Stimulated activated CD4-positive, alpha-beta T cell treated with anti-CD3 and anti-CD28 coated beads, Interleukin-12 subunit alpha, Interleukin-12 subunit beta, amount 100 ng/mL, for 24 hours (primary cell): ENCODE data around the gene SLK.

Source experiments
- DNase-seq, 2 experiments: peaks; one replicate each; pipeline ENCODE4 v3.0.0-alpha.2; 2020; ENCODE audit warnings: low read depth in 2 of 2

SLK gene

DNA sequence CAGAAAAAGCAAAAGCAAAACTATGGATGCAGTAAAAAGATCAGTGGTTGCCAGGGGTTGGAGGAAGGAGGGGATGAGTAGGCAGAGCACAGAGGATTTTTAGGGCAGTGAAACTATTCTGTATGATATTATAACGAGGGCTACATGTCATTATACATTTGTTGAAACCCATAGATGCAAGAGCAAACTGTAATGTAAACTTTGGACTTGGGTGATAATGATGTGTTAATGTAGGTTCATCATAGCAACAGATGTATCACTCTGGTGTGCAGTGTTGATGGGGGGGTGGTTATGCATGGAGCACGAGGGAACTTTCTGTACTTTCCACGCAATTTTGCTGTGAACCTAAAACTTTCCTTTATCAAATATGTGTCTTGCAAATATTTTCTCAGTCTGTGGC, 23.2 kb downstream of the SLK start:
- no peak for DNase-seq

DNA sequence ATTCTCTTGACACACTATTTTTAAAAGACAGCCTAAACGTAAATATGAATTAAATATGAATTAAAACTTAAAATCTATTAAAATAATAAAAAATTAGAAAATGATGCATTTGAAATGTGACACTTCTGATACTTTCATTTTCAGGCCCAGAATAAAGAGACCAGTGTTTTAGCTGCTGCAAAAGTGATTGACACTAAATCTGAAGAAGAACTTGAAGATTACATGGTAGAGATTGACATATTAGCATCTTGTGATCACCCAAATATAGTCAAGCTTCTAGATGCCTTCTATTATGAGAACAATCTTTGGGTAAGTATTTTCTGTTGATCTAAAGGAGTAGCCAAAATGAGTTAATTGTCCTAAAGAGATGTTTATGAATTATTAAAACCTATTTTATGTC, 23.6 kb downstream of the SLK start:
- DNase-seq: no peak

DNA sequence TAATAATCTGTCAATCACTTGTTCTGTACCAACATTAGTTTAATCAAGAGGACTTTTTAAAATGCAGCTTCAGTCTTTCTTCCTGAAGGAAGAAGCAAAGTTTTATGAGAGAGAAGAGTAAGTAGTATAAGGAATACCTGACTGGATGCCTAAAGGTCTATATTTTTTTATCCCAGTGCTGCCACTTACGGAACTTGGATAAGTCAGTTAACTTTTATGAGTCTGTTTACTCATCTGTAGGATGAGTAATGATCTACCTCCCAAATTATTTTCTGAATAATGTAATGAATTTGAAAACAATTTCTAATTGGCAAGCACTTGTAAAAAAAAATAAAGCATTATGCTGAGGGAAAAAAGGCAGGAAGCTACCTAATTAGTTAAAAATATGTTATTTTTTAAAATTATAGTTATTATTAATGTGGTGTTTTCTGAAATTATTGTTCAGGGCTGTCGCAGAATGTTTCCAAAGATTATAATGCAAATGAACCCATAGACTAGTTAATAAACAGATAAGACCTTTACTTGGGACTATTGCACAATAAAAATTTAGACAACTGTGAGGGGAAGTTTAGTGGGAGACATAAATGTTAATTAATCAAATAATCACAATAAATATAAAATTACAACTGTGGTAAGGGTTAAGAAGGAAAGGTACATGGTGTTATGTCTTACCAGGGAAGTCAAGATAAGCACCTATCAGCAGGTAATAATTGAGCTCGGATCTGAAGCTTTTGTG, 24.6 kb downstream of the SLK start:
- no peak for DNase-seq

DNA sequence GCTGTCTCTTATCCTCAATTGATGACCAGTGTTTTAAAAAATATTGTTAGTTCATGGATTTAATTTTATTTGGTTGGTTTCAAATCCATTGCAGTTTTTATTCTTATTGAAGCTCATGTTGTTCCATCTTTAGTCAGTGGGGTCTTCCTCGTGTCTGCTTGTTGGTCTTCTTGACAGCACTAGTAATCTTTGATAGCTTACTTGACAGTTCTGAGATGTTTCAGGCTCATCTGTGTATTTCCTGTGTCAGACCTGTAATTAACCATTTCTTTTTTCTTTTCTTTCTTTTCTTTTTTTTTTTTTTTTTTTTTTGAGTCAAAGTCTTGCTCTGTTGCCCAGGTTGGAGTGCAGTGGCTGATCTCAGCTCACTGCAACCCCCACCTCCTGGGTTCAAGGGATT, 28.2 kb downstream of the SLK start:
- no peak for DNase-seq

DNA sequence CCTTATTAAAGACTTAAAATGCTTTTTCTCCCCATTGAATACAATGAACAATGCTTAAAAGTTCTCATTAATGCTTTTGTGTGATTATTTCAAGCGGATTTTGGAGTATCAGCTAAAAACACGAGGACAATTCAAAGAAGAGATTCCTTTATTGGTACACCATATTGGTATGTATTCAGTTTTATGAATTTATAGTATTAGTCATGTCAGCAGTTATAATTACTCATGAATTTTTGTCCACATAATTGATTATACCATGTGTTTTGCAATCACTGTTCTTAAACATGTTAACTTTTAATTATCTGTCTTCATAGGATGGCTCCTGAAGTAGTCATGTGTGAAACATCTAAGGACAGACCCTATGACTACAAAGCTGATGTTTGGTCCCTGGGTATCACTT, 31.9 kb downstream of the SLK start:
- no peak for DNase-seq

DNA sequence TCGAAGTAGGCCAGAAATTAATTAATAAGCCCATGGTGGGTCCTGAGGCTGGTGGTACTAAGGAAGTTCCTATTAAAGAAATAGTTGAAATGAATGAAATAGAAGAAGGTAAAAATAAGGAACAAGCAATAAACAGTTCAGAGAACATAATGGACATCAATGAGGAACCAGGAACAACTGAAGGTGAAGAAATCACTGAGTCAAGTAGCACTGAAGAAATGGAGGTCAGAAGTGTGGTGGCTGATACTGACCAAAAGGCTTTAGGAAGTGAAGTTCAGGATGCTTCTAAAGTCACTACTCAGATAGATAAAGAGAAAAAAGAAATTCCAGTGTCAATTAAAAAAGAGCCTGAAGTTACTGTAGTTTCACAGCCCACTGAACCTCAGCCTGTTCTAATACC, 36.0 kb downstream of the SLK start:
- no peak for DNase-seq

DNA sequence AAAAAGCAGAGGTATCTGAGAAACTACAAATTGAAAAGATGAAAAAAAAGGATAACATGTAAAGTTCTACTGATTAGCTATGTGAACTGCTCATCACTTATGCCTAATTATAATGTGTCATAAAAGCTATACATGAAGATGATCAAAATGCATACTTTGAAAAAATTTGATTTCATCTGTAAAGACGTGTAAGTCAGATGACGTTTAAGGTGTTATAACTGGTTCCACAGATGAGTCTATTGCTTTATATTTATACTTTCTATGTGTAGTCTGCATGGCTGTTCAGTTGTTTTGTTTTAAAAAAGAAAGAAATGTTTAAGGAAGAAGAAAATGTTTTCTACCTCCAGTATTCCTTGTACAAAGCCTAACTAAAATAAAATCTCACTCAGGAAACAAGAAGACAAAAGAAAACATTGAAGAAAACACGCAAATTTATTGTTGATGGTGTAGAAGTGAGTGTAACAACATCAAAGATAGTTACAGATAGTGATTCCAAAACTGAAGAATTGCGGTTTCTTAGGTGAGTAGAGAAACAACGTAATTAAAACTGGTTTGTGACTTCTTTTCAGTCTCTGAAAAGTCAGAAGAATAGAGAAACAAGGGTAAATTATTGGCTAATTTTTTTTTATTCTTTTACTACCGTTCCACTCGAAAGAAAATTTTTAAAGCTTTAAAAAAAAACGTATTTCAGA, 38.4 kb downstream of the SLK start:
- DNase-seq: no peak

DNA sequence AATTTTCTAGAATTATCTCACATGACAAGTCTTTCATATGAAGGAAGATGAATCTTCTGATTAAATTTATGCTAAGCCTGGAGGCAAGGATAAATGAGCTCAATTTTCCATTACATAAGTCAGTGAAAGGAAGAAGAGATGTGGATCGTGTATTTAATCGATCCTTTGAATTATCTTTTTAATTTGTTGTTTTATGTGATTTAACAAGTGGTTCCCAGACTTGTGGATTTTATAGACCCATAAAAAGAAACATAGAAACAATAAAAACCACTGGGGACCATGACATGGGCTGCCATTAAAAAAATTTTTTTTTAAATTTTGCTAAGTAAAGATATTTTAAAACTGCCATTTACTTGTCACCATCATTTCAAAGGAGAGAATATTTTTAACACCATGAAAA, 45.0 kb downstream of the SLK start:
- no peak for DNase-seq

DNA sequence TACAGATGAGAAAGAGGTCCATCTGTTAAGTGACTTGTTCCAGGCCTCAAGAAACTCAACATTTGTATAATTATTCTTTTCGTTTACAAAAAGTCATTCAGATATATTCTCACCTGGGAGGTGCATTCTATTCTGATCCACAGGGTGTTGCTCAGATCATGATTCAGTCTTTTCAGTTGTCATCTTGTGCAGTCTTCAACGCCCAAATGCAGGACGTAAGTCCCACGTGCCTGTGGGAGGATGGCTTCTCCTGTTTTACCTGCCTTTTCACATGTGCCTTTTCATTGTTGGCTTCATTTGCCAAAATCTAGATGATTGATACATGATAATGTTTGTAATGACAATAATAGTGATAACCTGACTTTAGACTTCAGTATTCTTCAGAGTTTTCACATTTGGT, 46.5 kb downstream of the SLK start:
- no peak for DNase-seq

DNA sequence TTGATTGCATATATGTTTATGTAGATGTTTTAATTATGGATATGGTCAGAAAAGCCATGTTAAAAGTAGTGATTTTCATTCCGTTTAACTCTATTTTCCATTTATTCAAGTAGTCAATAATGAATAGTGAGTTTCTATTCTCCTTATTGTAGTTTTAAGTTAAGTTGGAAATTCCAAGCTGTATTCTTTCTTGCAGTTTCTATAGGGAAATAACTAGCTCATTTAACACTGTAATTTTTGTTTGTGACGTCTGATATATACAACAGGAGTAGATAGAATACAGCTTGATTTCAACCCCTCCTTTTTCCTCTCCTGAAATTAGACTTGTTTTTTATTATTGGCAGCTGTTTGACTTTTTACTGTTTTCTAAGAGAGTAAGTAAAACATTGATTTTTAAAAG, 47.2 kb downstream of the SLK start:
- DNase-seq: no peak

DNA sequence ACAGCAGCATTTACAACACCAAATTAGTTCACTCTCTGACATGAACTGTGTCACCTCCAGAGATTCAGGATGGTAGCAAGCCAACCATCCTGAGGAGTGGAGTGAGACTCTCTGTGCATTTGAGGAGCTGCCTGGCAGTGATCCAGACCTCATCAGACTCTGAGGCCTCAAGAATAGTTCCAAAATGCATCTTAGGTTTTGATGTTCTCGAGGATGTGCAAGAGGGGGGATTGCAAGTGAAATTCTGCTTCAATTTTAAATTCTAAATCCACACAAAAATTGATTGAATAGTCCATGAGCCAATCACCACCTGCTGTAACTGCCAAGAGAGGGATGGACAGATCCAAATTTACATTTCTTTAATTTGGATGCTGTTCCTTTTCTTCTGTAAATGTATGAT, 49.7 kb downstream of the SLK start:
- DNase-seq: no peak

DNA sequence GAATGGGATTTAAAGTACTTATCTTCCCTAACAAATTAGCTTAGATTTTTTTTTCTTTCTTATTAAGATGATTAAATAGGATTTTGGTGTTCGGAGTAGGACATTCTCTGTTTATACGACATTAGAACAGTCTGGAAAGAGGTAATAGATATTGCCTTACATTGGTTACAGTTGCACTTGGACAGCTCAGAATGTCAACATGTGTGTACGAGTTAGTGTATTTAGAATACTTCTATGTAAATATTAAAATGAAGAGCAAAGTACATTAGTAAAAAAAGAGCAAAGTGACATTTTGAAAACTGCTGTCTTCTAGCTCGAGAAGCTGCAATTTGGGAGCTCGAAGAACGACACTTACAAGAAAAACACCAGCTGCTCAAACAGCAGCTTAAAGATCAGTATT, 51.5 kb downstream of the SLK start:
- DNase-seq: no peak

DNA sequence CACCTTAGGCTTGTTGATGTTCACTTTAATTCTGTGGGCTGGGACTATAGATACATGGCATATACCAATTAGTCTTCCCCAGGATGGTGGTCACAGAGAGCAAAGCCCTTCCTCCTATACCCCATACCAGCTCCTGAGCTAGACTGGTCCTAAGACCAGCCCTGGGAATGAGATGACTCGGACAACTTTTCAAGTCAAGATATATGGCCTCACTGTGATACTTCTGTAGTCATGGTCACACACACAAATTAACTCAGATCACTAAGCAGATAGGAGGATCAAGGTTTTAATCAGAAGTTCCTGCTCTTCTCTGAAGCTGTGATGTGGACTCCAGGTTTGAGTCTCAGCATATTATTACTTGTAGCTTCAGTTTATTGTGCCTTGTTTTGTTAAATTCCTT, 53.1 kb downstream of the SLK start:
- no peak for DNase-seq

DNA sequence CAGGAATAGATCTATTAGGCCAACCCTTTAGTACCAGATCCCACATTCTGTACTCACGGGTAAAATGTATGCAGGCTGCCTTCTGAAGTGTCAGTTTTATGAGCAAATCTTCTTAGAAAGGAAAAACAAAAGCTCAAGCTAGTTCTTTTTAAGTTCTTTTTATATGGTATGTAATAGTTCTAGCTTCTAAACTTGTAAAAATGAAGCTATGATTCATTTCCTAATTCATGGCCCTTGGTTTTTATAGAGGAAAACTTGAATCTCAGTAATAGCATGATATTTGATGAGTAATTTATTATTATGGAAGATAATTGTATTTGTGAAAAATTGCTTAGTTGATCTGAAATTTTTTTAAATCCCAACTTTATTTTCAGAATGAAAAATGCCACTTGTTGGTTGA, 54.3 kb downstream of the SLK start:
- DNase-seq: no peak

DNA sequence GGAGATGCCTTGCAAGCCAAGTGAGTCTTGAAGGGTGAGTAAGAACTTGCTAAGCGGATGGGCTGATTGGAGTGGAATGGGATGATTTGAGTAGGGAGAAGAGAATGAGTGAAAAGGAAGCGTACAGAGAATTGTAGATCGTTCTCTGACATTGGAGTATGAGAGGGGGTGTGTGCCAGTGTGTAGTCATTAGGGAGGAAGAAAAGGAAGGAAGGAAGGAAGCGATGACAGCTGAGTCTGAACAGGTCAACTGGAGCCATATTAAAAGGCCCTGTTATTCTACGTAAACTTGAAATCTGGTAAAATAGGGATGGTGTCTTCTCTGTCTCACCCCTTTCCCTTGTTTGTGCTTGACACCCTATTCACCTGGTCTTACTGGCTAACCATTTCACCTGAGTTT, 55.1 kb downstream of the SLK start:
- DNase-seq: no peak

DNA sequence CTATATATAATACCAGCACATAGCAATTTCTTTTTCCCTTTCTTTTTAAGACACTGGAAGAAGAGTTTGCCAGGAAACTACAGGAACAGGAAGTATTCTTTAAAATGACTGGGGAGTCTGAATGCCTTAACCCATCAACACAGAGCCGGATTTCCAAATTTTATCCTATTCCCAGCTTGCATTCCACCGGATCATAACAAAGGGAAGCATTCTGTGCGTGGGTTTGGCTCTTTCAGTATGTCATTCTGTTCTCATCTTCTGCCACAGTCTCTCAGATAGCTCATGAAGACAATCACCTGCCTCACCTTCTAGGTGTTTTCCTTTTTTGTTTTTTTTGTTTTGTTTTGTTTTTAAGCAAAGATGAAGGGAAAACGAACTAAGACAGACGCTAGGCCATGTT, 58.6 kb downstream of the SLK start:
- no peak for DNase-seq

DNA sequence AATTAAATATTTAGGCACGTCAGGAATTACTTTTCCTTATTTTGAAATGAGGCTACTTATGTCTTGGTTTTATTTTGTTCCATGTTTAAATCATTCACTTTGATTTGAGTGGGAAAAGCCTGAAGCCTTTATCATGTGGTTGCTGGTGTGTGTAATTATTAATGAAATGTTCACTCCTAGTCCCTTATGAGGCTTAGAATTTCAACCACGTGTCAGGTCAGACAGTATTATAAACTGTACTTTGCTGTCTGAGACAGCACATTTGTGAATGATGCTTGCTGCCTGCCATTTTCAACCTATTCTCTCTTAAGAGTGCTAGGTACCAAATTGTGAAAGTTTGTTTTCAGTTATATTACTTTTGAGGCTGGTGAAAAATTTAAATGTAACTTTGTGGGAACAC, 59.8 kb downstream of the SLK start:
- DNase-seq: no peak

DNA sequence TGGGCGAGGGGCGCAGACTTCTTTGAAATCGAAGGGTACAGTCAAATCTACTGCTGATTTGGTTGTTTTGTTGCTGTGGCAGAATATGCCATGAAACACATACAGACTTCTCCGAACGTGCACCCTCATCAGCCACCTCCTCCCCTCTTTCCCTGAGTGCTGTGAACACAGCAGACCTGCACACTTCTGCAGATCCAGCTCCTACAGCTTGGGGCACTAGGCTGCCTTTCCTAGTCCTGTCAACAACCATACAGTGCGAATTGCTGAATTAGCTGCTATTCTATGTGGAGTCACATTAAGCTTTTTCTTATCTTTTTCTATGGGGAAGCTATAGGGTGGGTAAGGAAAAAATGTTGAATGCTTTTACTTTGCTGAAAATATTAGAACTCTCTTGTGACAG, 61.2 kb downstream of the SLK start:
- DNase-seq: no peak

DNA sequence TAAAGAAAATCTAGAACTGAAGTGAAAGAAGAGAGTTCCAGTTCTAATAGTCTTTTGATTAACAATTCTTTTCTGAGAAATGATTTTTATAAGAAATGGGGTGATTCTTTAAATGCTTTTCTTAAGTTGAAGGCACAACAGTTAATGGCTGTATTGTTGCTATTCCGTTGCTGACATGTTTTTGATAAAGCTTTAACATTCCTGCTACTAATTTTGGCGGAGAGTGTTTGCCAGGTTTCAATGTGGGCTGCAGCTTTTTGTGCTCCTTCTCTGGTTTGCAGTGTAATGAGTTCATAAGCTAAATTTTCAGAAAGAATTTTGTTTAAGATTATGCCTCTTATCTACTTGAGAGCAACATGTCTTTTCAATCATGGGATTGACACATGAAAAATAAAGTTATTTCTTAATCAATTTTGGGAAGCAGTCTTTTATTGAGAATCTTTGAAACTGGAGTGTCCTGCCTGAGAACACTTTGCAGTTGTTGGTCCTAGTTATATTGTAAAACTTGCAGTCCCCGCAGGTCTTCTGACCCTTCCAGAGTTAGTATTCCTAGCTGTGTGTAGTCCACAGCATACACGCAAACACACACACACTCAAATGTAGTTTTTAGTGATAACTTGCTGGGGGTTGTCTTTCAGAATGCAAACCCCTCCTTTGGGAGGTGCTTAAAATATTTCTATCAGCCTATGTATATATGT, 62.0 kb downstream of the SLK start:
- DNase-seq: no peak

DNA sequence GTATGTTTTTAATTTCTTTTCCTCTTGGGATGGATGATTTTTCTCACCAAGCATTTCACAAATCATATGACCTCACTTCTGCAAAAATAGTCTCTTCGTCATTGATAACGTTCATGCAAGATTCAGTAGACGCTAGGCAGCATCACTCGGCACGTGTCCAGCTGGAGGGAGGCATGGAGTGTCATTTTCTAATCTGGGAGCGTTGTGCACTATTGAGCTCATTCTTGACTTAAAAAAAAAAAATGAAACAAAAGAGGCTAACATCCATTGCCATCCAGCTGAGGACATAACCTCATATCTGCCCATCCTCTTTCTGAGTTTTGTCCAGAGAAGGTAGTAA, 62.6 kb downstream of the SLK start:
- no peak for DNase-seq

DNA sequence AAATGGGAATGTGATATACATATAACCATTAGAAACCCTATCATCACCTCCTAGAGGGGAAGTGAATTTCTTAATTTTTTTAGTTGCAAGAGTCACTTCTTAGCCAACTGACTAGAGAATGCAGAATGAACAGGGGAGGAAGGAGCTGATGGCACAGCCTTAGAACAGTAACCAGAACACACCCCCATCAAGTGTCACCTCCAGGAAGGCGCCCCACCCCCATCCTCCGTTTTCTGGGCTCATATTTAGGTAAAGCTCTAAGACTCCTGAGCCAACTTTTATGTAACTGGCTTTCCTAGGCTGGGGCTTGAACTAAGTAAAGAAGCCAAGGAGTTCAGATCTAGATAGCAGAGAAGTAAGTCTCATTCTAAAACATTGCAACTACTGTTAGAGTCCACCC, 64.7 kb downstream of the SLK start:
- DNase-seq: no peak

DNA sequence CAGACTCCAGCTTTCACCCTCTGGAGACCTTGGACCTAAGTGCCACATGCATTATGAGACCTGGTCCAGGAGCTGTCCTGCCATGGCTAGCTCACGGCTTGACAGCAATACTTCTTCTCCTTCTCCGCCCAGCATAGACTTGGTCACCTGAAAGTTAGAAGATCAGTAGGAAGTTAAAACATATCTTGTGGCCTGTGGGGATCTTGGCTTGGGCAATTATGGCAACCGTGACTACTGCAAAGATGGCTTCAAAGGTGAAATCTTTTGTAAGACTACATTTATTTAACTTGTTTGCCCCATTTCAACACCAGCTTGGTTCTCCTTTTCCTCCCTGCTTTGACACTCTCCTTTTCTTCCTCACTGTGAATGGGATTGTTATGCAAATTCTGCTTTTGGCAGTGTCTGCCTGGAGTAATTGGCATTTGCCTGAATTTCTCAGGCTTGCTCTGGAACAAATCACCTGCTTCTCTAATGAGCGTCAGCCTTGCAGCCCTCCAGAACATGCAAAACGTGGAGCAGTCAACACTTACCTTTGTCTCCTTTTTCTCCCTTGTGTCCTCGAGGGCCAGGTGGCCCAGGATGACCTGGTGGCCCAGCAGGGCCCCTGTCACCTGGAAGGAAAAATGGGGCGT, 65.3 kb downstream of the SLK start:
- DNase-seq: no peak

DNA sequence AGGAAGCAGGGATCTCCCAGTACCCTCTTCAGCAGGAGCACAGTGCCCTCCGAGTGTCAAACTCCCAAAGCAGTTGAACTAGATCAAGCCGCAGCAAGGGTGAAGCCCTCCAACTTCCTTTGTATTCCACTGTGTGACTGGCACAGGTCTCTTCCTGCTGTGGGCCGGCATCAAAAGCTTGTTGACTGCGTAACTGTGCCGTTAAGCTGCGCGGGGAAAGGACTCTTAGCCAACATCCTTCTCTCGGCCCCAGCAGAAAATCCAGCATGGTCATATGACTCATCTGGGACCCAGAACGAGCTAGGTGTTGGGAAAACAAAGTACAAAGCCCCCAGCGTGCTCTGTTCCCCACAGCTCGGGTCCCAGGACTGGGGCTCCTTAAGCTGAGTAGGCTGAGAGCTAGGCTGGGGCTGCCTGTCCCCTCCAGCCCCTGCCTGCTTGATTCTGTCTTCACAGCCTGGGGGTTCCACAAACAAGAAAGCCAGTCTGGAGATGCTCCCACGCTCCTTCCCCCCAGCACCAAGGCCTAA, 66.5 kb downstream of the SLK start:
- no peak for DNase-seq
